HG02623 (cell line): ENCODE results near the gene SLAMF6.

ENCODE experiments used
- ATAC-seq: cut with Tn5 transposase; IDR thresholded peaks from one replicate; pipeline ENCODE4 v1.9.1; 2021; ENCODE audit warnings: moderate library complexity; ENCODE audit not compliant: unreplicated experiment

SLAMF6 gene

DNA sequence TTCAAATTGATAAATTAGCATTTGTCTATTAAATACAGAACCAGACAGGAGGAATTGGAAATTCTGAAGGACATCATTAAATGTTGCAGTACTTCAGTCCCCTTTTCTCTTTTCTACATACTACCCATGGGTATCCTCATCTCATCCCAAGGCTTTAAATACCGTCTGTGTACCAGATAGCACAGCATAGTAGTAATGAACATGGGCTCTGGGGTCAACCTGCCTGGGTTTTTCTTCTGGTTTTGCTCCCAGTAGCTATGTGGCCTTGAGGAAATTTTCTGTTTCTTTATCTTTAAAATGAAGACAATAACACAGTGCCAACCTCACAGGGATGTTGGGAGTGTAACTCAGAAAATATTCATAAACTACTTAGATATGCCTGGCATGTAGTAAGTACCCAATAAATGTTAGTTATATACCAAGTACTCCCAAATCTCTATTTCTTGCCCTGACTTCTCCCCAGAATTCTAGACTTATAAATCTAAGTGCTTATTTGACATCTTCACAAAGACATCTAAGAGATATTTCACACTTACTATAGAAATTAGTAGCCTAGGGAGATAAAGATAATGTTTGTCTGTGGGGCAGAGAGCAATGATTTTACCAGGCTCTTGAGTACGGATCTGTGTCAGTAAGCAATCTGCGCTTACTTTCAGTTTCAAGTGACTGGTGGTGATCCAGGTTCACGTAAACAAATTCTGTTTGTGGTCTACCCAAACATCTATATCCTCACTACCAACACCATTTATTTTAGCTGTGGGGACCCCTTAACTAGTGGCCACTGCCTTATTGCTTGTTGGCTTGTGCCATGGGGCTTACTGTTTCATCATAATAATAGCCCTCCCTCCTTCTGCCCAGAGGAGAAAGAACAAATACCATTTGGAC is 85.4 kb downstream of the SLAMF6 start:
- peak; percentile 77 for ATAC-seq

DNA sequence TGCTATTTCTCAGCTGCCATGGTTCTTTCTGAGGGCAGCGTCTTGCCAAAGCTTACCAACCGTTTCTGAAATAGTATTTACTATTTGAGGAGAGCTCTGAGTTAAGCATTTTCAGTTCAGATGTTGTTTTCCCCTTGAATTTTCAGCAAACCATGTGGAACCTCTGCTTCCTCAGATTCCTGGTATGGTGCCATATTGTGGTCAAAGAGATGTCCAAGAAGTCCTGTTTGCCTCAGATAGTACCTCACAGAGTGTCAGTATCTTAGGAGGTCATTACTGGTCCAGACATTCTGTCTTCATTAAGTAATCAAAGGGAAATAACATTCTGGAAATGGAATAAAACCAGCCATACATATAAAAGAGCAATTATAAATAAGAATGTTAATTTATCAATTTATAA is 86.1 kb downstream of the SLAMF6 start:
- ATAC-seq = no peak
